Measurements from ENCODE around the gene GPAT2.
"Not testable (repeated sequence)": the region's sequence is repeated elsewhere in the genome, so short reads cannot be mapped to it uniquely, and the experiment has no call there.

Gene GPAT2

DNA sequence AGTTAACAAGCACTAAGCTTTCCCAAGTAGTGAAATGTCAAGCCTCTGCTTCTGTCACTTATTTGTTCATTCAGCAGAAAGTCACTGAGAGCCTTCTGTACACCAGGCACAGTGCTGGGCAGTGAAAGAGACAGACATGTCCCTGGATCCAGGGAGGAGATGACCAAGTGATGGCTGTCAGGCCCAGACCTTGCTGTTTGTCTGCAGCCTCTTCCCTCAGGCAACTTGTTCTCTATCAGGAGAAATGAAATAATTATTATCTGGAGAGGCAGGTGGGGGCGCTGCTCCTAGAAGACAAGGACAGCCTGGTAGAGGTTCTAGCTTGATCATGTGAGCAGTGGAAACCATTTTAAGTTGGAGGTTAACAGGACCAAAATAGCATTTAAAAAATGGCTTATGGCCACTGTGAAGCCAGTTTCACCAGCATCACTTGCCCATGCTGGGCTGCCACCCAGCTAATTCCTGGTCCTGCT lies 21.9 kb downstream of the GPAT2 start:
- H3K4me3 ChIP-seq (ENCODE audit: low read length); H3K36me3 ChIP-seq (ENCODE audit: insufficient read depth, low read depth, low read length): not testable (repeated sequence)

DNA sequence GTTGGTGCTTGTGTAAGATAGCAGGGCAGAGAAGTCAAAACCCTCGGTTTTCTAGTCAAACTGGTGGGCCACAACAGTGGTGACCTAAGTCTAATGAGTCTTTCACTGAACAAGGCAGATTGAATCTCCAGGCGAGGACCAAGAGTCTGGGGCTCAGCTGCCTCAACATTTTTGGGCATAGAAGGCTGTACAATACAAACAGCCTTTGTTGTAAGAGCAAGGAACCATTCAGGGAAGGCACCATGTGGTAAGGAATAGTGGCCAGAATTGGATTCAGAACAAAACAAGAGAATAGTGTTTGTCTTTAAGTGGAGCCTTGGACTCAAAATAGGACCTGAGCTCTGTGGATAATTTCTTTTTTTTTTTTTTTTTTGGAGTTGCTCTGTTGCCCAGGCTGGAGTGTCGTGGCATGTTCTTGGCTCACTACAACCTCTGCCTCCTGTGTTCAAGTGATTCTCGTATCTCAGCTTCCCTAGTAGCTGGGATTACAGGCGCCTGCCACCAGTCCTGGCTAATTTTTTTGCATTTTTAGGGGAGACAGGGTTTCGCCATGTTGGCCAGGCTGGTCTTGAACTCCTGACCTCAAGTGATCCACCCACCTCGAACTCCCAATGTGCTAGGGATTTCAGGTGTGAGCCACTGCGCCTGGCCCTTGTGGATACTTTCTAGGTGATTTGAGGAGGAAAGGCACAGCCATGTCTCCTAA lies 22.5 kb downstream of the GPAT2 start:
- not testable (repeated sequence) for H3K27me3 ChIP-seq (ENCODE audit: insufficient read depth, low read length); H3K4me3 ChIP-seq (ENCODE audit: low read length); H3K9ac ChIP-seq (ENCODE audit: low read depth, low read length); H3K9me3 ChIP-seq (ENCODE audit: insufficient read depth, low read depth, low read length); H3K4me1 ChIP-seq (ENCODE audit: insufficient read depth, low read length); H3K36me3 ChIP-seq (ENCODE audit: insufficient read depth, low read depth, low read length); H3K27ac ChIP-seq (ENCODE audit: low read length)

More for the DNA sequence above, 21.9 kb downstream of the GPAT2 start:
- H3K27me3 ChIP-seq (ENCODE audit: insufficient read depth, low read length); H3K9ac ChIP-seq (ENCODE audit: low read depth, low read length); H3K9me3 ChIP-seq (ENCODE audit: insufficient read depth, low read depth, low read length); H3K27ac ChIP-seq (ENCODE audit: low read length); H3K4me1 ChIP-seq (ENCODE audit: insufficient read depth, low read length): not testable (repeated sequence)

DNA sequence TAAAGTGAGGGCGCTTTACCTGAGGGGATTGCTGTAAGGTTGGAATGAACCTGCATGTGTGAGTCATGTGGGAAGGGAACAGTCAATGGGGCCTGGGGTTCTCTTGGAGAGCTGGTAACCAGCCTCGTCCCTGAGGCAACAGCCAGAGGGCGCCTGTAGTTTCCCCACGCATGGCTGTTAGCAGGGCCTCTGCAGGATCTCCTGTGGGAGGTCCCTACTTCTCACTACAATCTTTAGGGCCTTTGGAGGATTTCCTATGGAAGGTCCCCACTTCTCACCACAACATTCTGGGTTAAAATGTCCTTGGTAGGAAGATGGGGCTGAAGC lies 23.6 kb downstream of the GPAT2 start:
- H3K27me3 ChIP-seq (ENCODE audit: insufficient read depth, low read length); H3K9me3 ChIP-seq (ENCODE audit: insufficient read depth, low read depth, low read length); H3K9ac ChIP-seq (ENCODE audit: low read depth, low read length); H3K27ac ChIP-seq (ENCODE audit: low read length); H3K4me1 ChIP-seq (ENCODE audit: insufficient read depth, low read length); H3K36me3 ChIP-seq (ENCODE audit: insufficient read depth, low read depth, low read length): not testable (repeated sequence)
- peak overlapping the region; percentile 59; the same call in 1 of the 2 replicates for H3K4me3 ChIP-seq (ENCODE audit: low read length)

DNA sequence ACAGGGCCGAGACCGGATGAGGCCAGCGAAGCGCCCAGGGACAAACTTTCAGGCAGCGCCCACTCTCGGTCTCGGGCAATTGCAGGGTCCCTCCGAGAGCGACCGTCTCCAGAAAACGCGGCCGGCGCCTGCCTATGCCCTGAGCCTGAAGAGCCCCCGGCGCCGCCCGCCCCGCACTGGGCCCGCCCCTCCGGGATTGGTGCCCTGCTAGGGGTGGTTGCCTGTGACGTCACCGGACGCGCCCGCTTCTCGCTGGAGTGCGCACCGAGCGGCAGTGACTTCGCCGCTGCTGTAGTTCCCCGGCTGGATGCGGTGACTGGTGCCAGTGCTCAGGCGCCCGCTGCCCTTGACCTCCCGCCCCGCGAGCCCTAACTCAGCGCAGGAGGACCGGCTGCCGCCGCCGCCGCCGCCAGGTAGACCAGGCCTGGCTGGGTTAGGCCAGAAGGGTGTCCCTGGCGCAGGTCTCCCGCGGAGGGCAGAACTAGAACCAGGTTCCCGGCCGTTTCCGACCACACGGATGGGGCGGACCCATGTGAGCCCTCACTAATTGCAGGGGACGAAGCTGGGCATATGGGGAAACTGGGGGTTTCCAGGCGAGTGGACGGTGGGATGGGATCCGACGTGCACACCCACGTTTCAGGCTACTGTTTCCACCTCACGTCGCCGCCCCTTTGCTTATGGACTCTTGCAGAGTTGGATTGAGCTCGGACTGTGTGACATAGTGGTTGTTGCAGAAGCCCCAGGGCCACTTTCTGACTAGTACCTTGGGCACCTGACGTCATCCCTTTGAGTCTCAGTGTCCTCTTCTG lies 24.2 kb downstream of the GPAT2 start:
- peak overlapping the region; percentile 32; the same call in 1 of the 2 replicates for H3K9ac ChIP-seq (ENCODE audit: low read depth, low read length)
- H3K36me3 ChIP-seq (ENCODE audit: insufficient read depth, low read depth, low read length): not testable (repeated sequence)

DNA sequence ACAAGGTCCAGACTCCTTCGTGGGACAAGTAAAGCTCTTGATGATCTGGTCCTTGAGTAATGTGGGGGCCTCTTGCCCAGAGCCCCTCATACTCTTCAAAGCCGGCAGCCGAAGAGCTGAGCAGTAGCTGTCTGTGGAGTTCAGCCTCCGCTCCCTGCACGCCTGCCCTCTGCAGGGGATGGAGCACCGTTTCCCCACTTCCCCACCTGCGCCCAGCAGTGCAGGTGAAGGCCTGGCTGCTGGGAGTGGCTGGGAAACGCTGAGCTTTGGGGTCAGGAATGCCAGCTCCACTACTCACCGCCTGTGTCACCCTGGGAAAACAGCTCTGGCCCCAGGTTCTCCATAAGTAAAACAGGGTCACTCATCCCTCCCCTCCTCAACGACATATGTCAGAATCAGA lies 24.9 kb downstream of the GPAT2 start:
- H3K9ac ChIP-seq (ENCODE audit: low read depth, low read length): peak overlapping the region; percentile 32; the same call in 1 of the 2 replicates
- not testable (repeated sequence) for H3K27me3 ChIP-seq (ENCODE audit: insufficient read depth, low read length); H3K36me3 ChIP-seq (ENCODE audit: insufficient read depth, low read depth, low read length); H3K27ac ChIP-seq (ENCODE audit: low read length); H3K9me3 ChIP-seq (ENCODE audit: insufficient read depth, low read depth, low read length); H3K4me1 ChIP-seq (ENCODE audit: insufficient read depth, low read length)
- H3K4me3 ChIP-seq (ENCODE audit: low read length): peak overlapping the region; percentile 61

More for the DNA sequence above, 24.2 kb downstream of the GPAT2 start:
- H3K27me3 ChIP-seq (ENCODE audit: insufficient read depth, low read length); H3K4me1 ChIP-seq (ENCODE audit: insufficient read depth, low read length); H3K27ac ChIP-seq (ENCODE audit: low read length); H3K9me3 ChIP-seq (ENCODE audit: insufficient read depth, low read depth, low read length): not testable (repeated sequence)
- peak overlapping the region; percentile 61; the same call in 1 of the 2 replicates for H3K4me3 ChIP-seq (ENCODE audit: low read length)

DNA sequence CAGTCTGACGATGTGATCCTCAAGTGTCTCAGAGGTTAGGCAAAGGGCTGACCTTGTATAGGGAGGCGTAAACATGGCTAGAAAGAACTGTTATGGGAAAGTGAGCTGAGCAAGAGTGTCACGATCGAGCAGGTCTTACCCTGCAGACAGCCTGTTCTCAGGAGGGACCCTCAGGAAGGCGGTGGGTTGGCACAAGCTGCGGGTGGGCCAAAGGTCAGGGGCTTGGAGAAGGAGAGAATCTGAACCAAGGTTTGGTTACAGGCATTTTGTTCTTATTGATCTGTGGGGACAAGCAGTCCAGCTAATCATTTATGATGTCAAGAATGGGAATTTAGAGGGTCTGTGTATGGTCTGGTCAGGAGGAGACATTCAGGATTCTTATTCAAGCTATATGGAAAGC lies 26.7 kb downstream of the GPAT2 start:
- H3K36me3 ChIP-seq (ENCODE audit: insufficient read depth, low read depth, low read length); H3K4me1 ChIP-seq (ENCODE audit: insufficient read depth, low read length); H3K27ac ChIP-seq (ENCODE audit: low read length); H3K27me3 ChIP-seq (ENCODE audit: insufficient read depth, low read length); H3K4me3 ChIP-seq (ENCODE audit: low read length); H3K9ac ChIP-seq (ENCODE audit: low read depth, low read length); H3K9me3 ChIP-seq (ENCODE audit: insufficient read depth, low read depth, low read length): not testable (repeated sequence)

DNA sequence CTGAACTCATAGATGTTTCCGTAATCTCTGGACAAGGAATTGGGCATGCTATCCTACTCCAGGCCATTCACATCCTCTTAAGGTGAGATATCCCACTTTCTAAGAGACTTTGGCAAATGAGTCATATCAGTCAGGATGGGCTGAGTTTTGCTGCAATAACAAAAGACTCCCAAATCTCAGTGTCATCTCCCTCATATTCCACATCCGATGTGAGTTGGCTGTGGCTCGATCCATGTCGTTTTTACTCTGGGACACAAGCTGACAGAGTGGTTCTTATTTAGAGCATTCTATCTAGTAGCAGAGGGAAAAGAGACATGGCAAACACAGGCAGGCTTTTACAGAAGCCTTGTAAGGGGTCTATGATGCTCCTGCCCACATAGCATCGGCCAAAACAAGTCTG lies 28.5 kb downstream of the GPAT2 start:
- H3K4me1 ChIP-seq (ENCODE audit: insufficient read depth, low read length); H3K27me3 ChIP-seq (ENCODE audit: insufficient read depth, low read length); H3K27ac ChIP-seq (ENCODE audit: low read length); H3K9ac ChIP-seq (ENCODE audit: low read depth, low read length); H3K9me3 ChIP-seq (ENCODE audit: insufficient read depth, low read depth, low read length); H3K4me3 ChIP-seq (ENCODE audit: low read length); H3K36me3 ChIP-seq (ENCODE audit: insufficient read depth, low read depth, low read length): not testable (repeated sequence)

DNA sequence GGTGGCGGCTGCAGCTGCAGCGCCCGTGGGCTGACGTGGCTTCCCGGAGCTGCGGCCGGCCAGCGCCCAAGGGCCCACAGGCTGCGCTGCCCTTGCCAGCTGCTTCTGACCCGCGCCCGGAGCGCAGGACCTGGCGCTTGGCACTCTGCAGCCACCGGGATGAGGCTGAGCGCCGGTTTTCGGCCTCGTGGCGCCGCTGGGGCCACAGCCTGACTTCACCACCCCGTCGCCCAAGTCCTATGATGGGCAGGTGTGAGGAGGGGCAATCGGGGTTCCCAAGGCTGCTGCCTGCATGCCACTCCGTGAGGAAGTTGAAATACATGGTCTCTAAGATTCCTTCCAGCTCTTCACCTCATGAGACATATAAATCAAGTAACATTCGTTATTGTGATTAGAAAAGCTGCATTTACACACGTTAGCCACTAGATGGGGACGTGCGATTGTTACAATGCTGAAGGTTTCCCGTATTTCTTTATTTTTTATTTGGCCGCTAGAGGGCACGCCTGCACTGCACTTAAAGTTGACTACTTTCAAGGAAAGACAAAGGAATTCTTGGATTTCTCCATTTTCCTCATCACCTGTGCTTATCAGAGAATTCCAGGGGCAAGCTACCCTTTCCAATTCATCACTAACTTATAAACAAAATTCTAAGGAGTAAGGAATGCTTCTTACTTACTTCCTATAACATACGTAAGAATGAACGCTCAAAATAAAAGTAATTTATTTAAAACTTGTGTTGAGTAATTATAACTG lies 42.0 kb downstream of the GPAT2 start:
- Histone ChIP-seq H3K4me3 (ENCODE audit: low read length) (peak overlapping the region; percentile 78), H3K9ac (ENCODE audit: low read depth, low read length) (peak overlapping the region; percentile 75; the same call in 1 of the 2 replicates)
- not testable (repeated sequence) for H3K27me3 ChIP-seq (ENCODE audit: insufficient read depth, low read length); H3K36me3 ChIP-seq (ENCODE audit: insufficient read depth, low read depth, low read length); H3K4me1 ChIP-seq (ENCODE audit: insufficient read depth, low read length); H3K9me3 ChIP-seq (ENCODE audit: insufficient read depth, low read depth, low read length); H3K27ac ChIP-seq (ENCODE audit: low read length)

DNA sequence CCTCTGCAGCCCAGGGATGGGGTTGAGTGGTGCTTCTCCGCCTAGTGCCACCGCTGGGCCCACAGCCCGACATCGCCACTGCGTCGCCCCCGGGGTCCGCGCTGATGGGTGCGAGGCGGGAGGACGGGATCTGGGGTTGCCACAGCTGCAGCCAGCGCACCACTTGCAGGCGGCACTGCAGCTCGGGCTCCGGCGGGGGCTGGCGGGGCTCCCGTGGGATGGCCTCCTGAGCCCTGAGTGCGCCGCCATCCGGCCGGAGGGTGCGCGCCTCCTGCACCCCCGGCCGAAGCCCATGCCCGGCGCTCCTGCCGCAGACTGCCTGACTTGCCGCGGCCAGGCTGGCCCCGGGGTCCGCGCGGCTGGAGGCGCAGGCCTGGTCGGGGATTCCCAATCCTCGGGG lies 42.6 kb downstream of the GPAT2 start:
- not testable (repeated sequence) for H3K27me3 ChIP-seq (ENCODE audit: insufficient read depth, low read length); H3K4me1 ChIP-seq (ENCODE audit: insufficient read depth, low read length); H3K36me3 ChIP-seq (ENCODE audit: insufficient read depth, low read depth, low read length); H3K9me3 ChIP-seq (ENCODE audit: insufficient read depth, low read depth, low read length); H3K27ac ChIP-seq (ENCODE audit: low read length)
- peak overlapping the region; percentile 78; the same call in 1 of the 2 replicates for H3K4me3 ChIP-seq (ENCODE audit: low read length)
- H3K9ac ChIP-seq (ENCODE audit: low read depth, low read length): peak overlapping the region; percentile 75; the same call in 1 of the 2 replicates

DNA sequence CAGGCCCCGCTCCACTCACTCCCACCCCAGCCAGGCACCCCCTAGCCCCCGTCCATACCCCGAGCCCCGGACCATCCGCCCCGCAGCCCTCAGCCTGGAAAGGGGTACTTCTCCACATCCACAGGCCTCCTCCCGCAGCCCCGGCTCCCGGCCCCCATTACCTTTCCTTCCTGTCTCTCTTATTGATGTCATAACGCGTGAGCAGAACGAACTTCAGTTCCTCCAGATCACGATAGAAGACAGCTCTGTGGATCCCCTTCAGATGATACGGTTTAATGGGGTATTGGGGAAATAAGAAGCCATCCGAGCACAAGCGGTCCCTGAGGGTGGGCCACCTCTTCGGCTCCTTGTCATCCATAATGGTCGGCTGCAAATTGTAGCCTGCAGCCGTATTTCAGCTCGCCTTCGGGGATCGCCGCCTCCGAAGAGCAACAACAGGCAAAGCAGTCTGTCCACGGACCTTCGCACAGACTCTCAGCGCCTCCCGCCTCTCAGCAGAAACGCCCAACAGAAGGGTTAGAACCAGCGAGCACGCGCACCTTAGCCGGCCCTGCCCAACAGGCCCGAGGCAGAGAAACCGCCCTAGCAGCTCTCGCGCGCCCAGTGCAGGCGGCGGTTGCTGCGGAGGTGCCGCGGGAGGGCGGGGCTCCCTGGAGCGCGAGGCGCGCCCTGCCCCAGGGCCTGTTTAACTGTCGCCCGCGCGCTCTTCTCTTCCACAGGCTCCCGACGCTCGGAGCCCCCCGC lies 43.2 kb downstream of the GPAT2 start, which contains the start of gene ANKRD36C:
ANKRD36C (minus strand) TSS at position 474 of the 744 bp plus-strand sequence; CDS start at position 358, 116 bp downstream.
- not testable (repeated sequence) for H3K27me3 ChIP-seq (ENCODE audit: insufficient read depth, low read length); H3K9me3 ChIP-seq (ENCODE audit: insufficient read depth, low read depth, low read length); H3K27ac ChIP-seq (ENCODE audit: low read length); H3K36me3 ChIP-seq (ENCODE audit: insufficient read depth, low read depth, low read length); H3K4me1 ChIP-seq (ENCODE audit: insufficient read depth, low read length)
- Histone ChIP-seq H3K9ac (ENCODE audit: low read depth, low read length) (peak within 1 kb of the TSS; percentile 75; the same call in 1 of the 2 replicates), H3K4me3 (ENCODE audit: low read length) (peak within 1 kb of the TSS; percentile 84)

DNA sequence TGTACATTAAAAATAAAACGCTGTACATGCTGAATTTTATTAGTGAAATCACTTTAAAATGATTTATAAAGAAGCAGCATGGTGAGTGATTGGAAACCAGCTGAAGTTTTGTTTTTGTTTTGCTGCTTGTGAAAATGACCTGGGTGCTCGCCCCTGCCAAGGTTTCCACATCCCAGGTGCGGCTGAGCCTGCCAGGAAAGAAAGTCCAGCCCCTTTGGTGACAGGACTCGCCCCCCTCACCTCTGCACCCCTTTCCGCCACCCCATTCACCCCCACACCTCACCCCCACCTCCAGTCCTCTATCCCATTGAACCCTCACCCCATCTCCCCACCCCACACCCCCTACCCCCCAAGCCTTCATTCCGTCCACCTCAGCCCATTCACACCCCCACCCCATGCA lies 43.8 kb downstream of the GPAT2 start:
- H3K27me3 ChIP-seq (ENCODE audit: insufficient read depth, low read length); H3K4me3 ChIP-seq (ENCODE audit: low read length); H3K27ac ChIP-seq (ENCODE audit: low read length); H3K36me3 ChIP-seq (ENCODE audit: insufficient read depth, low read depth, low read length); H3K4me1 ChIP-seq (ENCODE audit: insufficient read depth, low read length); H3K9ac ChIP-seq (ENCODE audit: low read depth, low read length); H3K9me3 ChIP-seq (ENCODE audit: insufficient read depth, low read depth, low read length): not testable (repeated sequence)
